ENCODE results near the gene ERVFRD-1.
A peak's percentile ranks its signal among the peaks of the same experiment; 100 is the strongest.

Gene ERVFRD-1

GRCh38 chr6:11110921-11111768 is at the start of gene ERVFRD-1:
Gene ERVFRD-1, minus strand, starts transcription at chr6:11111725. Its CDS starts 6,415 bp downstream, at chr6:11105310.
- no peak for DNase-seq

GRCh38 chr6:11160199-11160598 is 48.7 kb upstream of the ERVFRD-1 start:
- no peak for DNase-seq

GRCh38 chr6:11155589-11155988 is 44.1 kb upstream of the ERVFRD-1 start:
- DNase-seq: no peak

GRCh38 chr6:11153447-11153846 is 41.9 kb upstream of the ERVFRD-1 start:
- no peak for DNase-seq

- DNase-seq: no peak
These were observed 41.1 kb upstream of the ERVFRD-1 start for GRCh38 chr6:11152581-11152980.

GRCh38 chr6:11151488-11151887 is 40.0 kb upstream of the ERVFRD-1 start:
- DNase-seq: no peak

GRCh38 chr6:11149551-11149950 is 38.0 kb upstream of the ERVFRD-1 start:
- no peak for DNase-seq

- no peak for DNase-seq
These were observed 34.7 kb upstream of the ERVFRD-1 start for GRCh38 chr6:11146117-11146826.

GRCh38 chr6:11144393-11144851 is 32.9 kb upstream of the ERVFRD-1 start:
- peak; percentile 19 for DNase-seq

- peak; percentile 27 for DNase-seq
These were observed 32.2 kb upstream of the ERVFRD-1 start for GRCh38 chr6:11143394-11144371.

- no peak for DNase-seq
These were observed 30.9 kb upstream of the ERVFRD-1 start for GRCh38 chr6:11142296-11143027.

- DNase-seq: no peak
These were observed 29.8 kb upstream of the ERVFRD-1 start for GRCh38 chr6:11141295-11141694.

- no peak for DNase-seq
These were observed 28.5 kb upstream of the ERVFRD-1 start for GRCh38 chr6:11140056-11140455.

- DNase-seq: no peak
These were observed 27.8 kb upstream of the ERVFRD-1 start for GRCh38 chr6:11139051-11139960.

GRCh38 chr6:11136809-11137208 is 25.3 kb upstream of the ERVFRD-1 start:
- no peak for DNase-seq

GRCh38 chr6:11133281-11133680 is 21.8 kb upstream of the ERVFRD-1 start:
- DNase-seq: no peak

GRCh38 chr6:11132194-11132888 is 20.8 kb upstream of the ERVFRD-1 start:
- DNase-seq: no peak

- DNase-seq: no peak
These were observed 19.1 kb upstream of the ERVFRD-1 start for GRCh38 chr6:11130605-11131004.

- no peak for DNase-seq
These were observed 18.5 kb upstream of the ERVFRD-1 start for GRCh38 chr6:11129908-11130565.

- DNase-seq: no peak
These were observed 17.1 kb upstream of the ERVFRD-1 start for GRCh38 chr6:11128608-11129007.

All from SHP77 treated with DMSO at 0.1 percent for 48 hours (cell line).